ENCODE results near the gene PAPLN.

The PAPLN gene

DNA sequence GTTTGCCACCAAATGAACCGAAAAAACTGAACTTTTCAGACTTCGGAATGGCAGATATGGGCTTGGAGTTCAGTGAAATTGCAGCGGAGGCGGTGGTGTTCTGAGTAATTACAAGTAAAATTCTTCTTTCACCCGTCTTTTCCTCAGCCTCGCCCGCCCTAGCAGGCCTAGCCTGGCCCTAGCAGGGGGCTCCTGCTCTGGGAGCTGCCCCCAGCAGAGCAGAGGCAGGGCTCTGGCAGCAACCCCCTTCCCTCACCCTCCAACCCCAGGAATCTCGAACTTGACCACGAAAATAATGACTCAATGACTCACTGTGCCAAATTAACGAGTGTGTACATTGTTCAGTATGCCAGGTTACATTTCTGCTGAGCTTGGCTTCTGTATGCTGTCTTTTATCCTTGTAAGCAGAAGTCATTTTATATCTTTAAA is 1.1 kb downstream of the PAPLN start:
- peak; percentile 44 for DNase-seq (ENCODE audit: low read depth, low spot score)
- H3K4me3 ChIP-seq (ENCODE audit: low read depth, low read length): peak overlapping the region; percentile 44
- ChIA-PET POLR2A (interaction anchor here (1.4 kb wide), 1 partner anchor 9 kb away, joined by 4 read pairs; no protein-coding TSS in a partner anchor), CTCF (interaction anchor here (1.5 kb wide), 1 partner anchor 232 kb away, joined by 5 read pairs; no protein-coding TSS in a partner anchor)
- TF ChIP-seq, protein P1, sequence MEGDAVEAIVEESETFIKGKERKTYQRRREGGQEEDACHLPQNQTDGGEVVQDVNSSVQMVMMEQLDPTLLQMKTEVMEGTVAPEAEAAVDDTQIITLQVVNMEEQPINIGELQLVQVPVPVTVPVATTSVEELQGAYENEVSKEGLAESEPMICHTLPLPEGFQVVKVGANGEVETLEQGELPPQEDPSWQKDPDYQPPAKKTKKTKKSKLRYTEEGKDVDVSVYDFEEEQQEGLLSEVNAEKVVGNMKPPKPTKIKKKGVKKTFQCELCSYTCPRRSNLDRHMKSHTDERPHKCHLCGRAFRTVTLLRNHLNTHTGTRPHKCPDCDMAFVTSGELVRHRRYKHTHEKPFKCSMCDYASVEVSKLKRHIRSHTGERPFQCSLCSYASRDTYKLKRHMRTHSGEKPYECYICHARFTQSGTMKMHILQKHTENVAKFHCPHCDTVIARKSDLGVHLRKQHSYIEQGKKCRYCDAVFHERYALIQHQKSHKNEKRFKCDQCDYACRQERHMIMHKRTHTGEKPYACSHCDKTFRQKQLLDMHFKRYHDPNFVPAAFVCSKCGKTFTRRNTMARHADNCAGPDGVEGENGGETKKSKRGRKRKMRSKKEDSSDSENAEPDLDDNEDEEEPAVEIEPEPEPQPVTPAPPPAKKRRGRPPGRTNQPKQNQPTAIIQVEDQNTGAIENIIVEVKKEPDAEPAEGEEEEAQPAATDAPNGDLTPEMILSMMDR (IDR thresholded peaks at IDR 0.05; ENCODE audit: insufficient read depth, low read length, missing control alignments): no peak

DNA sequence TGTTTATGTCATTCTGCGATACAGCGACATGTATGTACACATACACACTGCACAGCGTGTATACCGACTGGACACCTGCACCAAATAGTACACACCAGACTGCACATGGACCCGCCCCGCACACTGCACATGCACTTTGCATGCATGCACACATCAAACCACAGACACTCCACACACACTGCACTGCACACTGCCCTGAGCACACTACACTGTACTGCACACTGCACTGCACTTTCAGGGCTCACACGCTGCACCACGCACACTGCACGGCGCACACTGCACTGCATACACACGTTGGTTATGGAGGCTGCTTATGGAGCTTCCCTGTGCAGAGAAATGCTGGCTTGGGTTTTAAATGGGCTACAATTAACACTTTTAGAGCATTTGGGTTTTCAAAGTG is 1.6 kb downstream of the PAPLN start:
- ChIA-PET POLR2A (interaction anchor here (1.4 kb wide), 1 partner anchor 8 kb away, joined by 4 read pairs; no protein-coding TSS in a partner anchor), CTCF (interaction anchor here (0.9 to 1.5 kb wide), 3 partner anchors 19 to 232 kb away, joined by 3 to 5 read pairs (median 3); no protein-coding TSS in a partner anchor)
- no peak overlapping the region; the same call in 1 of the 2 replicates for H3K4me3 ChIP-seq (ENCODE audit: low read depth, low read length)
- no peak for DNase-seq (ENCODE audit: low read depth, low spot score)
- TF ChIP-seq, protein P1 (IDR thresholded peaks at IDR 0.05; ENCODE audit: insufficient read depth, low read length, missing control alignments): no peak

DNA sequence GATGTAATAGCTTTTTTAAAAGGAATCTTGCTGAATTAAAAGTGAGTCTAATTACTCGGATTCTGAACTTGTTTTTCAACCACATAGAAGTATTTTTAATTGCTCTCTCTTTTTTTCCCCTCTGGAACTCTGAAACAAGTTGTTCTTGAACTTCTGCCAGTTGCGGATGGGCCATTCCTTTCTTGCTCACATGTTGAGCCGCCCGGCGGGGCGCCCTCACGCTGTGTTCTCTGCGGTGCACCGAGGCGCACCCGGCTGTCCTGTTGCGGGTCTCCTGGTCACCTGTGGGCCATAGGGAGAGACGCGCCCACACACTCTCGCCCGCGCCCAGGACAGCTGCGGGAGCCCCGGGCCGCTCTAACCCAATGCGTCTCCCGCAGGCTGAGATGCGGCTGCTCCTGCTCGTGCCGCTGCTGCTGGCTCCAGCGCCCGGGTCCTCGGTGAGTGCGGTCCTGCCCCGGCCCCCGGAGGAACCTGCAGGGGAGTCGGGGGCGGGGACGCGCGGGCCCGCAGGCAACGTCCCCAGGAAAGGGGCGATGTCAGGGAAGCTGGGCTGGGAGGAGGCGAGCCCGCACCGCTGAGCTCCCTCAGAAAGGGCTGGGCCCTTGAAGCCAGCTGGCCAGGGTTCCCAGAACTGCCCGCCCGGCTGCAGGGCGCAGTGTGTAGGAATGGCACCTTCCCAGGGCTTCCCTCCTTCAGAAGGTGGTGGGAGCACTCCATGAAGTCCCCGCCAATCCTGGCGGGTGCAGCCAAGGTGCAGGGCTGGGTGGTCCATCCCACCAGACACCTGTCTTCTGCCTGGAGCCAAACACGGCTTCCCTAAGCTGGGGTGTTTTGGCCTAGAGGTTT is 2.3 kb downstream of the PAPLN start:
- peak overlapping the region; percentile 36 for H3K4me3 ChIP-seq (ENCODE audit: low read depth, low read length)
- TF ChIP-seq, protein P1 (IDR thresholded peaks at IDR 0.05; ENCODE audit: insufficient read depth, low read length, missing control alignments): no peak
- POLR2A ChIA-PET: no interaction called here
- peak; percentile 10 for DNase-seq (ENCODE audit: low read depth, low spot score)
- CTCF ChIA-PET: interaction anchor here (0.9 to 1.5 kb wide), 2 partner anchors 19 to 26 kb away, joined by 3 read pairs; no protein-coding TSS in a partner anchor

DNA sequence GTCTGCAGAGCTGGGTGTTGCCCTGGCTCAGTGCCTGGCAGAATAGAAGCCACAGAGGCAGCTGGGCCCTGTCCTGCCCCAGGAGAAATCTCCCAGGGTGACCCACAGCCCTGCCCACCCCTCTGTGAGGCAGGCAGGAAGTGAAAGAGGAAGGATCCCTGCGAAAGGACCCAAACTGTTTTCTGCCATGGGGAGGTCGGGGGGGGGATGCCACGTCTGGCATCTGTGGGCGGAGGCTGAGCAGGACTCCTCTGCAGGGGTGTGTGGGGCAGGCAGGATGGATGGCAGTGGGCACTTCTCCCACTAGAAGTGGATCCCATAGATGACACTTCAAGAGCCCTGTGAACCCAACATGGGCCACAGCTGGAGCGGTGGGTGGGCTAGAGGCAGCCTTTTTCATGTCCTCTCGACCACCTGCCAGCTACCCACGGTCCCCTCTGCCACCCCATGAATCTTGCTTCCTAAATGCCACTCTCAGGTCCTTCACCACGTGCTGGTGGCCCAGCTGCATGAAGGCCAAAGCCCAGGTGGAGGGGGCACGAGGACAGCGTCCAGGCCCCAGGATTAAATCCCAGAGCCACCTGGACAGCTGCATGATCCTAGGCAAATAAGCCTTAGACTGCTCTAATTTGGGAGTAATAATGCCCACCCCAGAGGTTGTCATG is 3.6 kb downstream of the PAPLN start:
- POLR2A ChIA-PET: no interaction called here
- no peak for DNase-seq (ENCODE audit: low read depth, low spot score)
- TF ChIP-seq, protein P1 (IDR thresholded peaks at IDR 0.05; ENCODE audit: insufficient read depth, low read length, missing control alignments): no peak
- CTCF ChIA-PET: no interaction called here
- no peak overlapping the region for H3K4me3 ChIP-seq (ENCODE audit: low read depth, low read length)

DNA sequence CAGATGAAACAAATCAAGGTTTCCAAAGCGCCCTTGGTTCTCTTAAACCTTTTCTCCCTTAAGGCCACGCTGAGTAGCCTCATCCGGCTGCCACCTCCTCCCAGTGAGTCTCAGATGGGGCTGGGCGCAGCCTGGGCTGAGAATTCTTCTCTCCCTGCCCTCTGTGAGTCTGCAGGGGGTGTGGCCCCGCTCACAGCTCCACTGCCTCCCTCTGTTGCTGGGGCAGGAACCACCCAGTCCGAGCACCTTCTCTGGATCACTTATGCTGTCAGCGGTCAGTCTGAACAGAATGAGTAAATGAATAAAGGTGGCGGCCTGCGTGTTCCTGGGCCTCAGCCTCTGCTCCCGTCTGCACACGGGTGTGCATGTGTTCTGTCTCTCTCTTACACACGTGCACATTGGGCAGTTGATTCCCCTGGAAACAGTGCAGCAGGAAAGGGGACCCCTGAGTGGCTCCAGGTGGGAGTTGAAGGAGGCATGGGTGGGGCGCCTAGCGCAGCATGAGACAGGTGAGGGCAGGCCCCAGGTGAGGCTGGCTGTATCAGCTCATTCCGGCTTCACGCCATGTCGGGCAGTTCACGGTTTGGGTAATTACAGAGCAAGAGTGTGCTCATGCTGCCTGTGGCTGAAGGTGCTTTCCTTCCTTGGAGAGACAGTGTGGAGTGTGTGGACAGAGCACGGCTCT is 4.3 kb downstream of the PAPLN start:
- CTCF ChIA-PET: no interaction called here
- DNase-seq (ENCODE audit: low read depth, low spot score): no peak
- TF ChIP-seq, protein P1 (IDR thresholded peaks at IDR 0.05; ENCODE audit: insufficient read depth, low read length, missing control alignments): no peak
- H3K4me3 ChIP-seq (ENCODE audit: low read depth, low read length): no peak overlapping the region
- POLR2A ChIA-PET: no interaction called here
